OCI-LY1 (cell line): Measurements from ENCODE around the gene TSPAN3.

Experiments used
- H2AFZ ChIP-seq: fragments of 200-600 bp; sonication (generic), shearing (Covaris generic); 2 replicates; pipeline ENCODE4 v1.6.0; 2014; ENCODE audit warnings: antibody characterized with exemption, mild to moderate bottlenecking, low read length
- H3F3A ChIP-seq: fragments of 200-600 bp; sonication (generic), shearing (Covaris generic); 2 replicates; pipeline ENCODE4 v1.6.0; 2014; ENCODE audit warnings: mild to moderate bottlenecking, antibody characterized with exemption, low read length, moderate library complexity; ENCODE audit not compliant: insufficient read depth
- H3K27ac ChIP-seq: fragments of 200-600 bp; sonication (generic); 2 replicates; pipeline ENCODE4 v1.5.1; 2014; ENCODE audit warnings: low read length, mixed run types, mild to moderate bottlenecking, low read depth; ENCODE audit not compliant: poor library complexity, severe bottlenecking
- H3K27me3 ChIP-seq: fragments of 200-600 bp; sonication (generic); 2 replicates; pipeline ENCODE4 v1.6.0; 2014; ENCODE audit warnings: antibody characterized with exemption, mild to moderate bottlenecking, low read length, moderate library complexity; ENCODE audit not compliant: insufficient read depth
- H3K36me3 ChIP-seq: fragments of 200-600 bp; sonication (generic); 2 replicates; pipeline ENCODE4 v1.6.1; 2014; ENCODE audit warnings: mild to moderate bottlenecking, antibody characterized with exemption, low read length, moderate library complexity, mixed read lengths; ENCODE audit not compliant: insufficient read depth
- H3K4me1 ChIP-seq: fragments of 200-600 bp; sonication (generic); 2 replicates; pipeline ENCODE4 v1.5.1; 2014; ENCODE audit warnings: mild to moderate bottlenecking, low read length, moderate library complexity; ENCODE audit not compliant: insufficient read depth, severe bottlenecking
- H3K4me2 ChIP-seq: fragments of 200-600 bp; sonication (generic), shearing (Covaris generic); 2 replicates; pipeline ENCODE4 v1.6.1; 2014; ENCODE audit warnings: low read length
- H3K4me3 ChIP-seq: fragments of 200-600 bp; sonication (generic); 2 replicates; pipeline ENCODE4 v1.5.1; 2014; ENCODE audit warnings: low read length, low read depth, mild to moderate bottlenecking, mixed read lengths; ENCODE audit not compliant: poor library complexity, severe bottlenecking
- H3K79me2 ChIP-seq: fragments of 200-600 bp; shearing (Covaris generic); 2 replicates; pipeline ENCODE4 v1.6.1; 2016; ENCODE audit warnings: mixed run types, low read length, mixed read lengths; ENCODE audit not compliant: insufficient read depth
- H3K9ac ChIP-seq: fragments of 200-600 bp; sonication (generic), shearing (Covaris generic); 2 replicates; pipeline ENCODE4 v1.6.1; 2014; ENCODE audit warnings: mild to moderate bottlenecking, low read length, mixed read lengths
- H3K9me2 ChIP-seq: fragments of 200-600 bp; sonication (generic), shearing (Covaris generic); 2 replicates; pipeline ENCODE4 v1.6.1; 2014; ENCODE audit warnings: low read depth, mild to moderate bottlenecking, low read length, mixed read lengths
- H3K9me3 ChIP-seq: fragments of 200-600 bp; shearing (Covaris generic); 2 replicates; pipeline ENCODE4 v1.6.1; 2014; ENCODE audit warnings: low read length, mixed read lengths
- H4K20me1 ChIP-seq: fragments of 200-600 bp; sonication (generic), shearing (Covaris generic); 2 replicates; pipeline ENCODE4 v1.6.0; 2016; ENCODE audit warnings: mild to moderate bottlenecking, low read length; ENCODE audit not compliant: insufficient read depth
- EZH2 ChIP-seq: fragments of 200-600 bp; sonication (generic), shearing (Covaris generic); IDR thresholded peaks from 2 replicates; pipeline ENCODE4 v1.8.0; 2017; ENCODE audit warnings: borderline replicate concordance, mixed run types, mild to moderate bottlenecking, antibody characterized with exemption, low read length, moderate library complexity, mixed read lengths
- TF ChIP-seq, protein P1 (sequence below): fragments of 200-600 bp; sonication (generic), shearing (Covaris generic); IDR thresholded peaks from 2 replicates; pipeline ENCODE4 v1.5.1; 2017; ENCODE audit warnings: mild to moderate bottlenecking, antibody characterized with exemption, low read length, moderate library complexity, mixed read lengths

The TSPAN3 gene

DNA sequence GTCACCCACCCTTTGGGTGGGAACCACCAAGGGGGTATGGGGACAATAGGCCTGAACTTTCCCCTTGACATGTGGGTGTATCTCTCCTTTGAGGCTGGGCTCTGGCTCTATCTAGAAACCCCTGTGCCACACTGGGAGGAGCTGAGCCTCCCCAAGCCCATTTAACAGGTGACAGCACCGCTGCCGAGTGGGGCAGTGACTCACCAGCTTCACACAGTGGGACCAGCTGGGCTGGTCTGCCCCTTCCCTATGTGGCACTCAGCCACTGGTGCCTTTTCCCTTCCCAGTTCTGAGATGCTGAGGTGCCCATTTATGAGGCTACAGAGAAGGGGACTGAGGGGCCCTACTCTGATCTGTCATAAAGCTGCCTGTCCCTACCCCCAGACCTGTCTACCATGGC lies 70.9 kb downstream of the TSPAN3 start:
- Histone ChIP-seq H3K9me2 (no peaks in the 10 kb centered on the region), H3K79me2 (no peaks in the 10 kb centered on the region), H3K36me3 (no peaks in the 10 kb centered on the region), H3K27me3 (no peaks in the 10 kb centered on the region; the same call in 1 of the 2 replicates), H2AFZ (no peak overlapping the region), H3F3A (no peaks in the 10 kb centered on the region), H3K4me3 (no peak overlapping the region), H3K9me3 (no peaks in the 10 kb centered on the region), H3K9ac (no peak overlapping the region), H4K20me1 (no peaks in the 10 kb centered on the region), H3K27ac (no peak overlapping the region), H3K4me2 (no peak overlapping the region), H3K4me1 (peaks cover 26% of the 10 kb centered on the region)
- TF ChIP-seq, protein P1, sequence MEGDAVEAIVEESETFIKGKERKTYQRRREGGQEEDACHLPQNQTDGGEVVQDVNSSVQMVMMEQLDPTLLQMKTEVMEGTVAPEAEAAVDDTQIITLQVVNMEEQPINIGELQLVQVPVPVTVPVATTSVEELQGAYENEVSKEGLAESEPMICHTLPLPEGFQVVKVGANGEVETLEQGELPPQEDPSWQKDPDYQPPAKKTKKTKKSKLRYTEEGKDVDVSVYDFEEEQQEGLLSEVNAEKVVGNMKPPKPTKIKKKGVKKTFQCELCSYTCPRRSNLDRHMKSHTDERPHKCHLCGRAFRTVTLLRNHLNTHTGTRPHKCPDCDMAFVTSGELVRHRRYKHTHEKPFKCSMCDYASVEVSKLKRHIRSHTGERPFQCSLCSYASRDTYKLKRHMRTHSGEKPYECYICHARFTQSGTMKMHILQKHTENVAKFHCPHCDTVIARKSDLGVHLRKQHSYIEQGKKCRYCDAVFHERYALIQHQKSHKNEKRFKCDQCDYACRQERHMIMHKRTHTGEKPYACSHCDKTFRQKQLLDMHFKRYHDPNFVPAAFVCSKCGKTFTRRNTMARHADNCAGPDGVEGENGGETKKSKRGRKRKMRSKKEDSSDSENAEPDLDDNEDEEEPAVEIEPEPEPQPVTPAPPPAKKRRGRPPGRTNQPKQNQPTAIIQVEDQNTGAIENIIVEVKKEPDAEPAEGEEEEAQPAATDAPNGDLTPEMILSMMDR = no peak
- TF ChIP-seq EZH2 = no peak

DNA sequence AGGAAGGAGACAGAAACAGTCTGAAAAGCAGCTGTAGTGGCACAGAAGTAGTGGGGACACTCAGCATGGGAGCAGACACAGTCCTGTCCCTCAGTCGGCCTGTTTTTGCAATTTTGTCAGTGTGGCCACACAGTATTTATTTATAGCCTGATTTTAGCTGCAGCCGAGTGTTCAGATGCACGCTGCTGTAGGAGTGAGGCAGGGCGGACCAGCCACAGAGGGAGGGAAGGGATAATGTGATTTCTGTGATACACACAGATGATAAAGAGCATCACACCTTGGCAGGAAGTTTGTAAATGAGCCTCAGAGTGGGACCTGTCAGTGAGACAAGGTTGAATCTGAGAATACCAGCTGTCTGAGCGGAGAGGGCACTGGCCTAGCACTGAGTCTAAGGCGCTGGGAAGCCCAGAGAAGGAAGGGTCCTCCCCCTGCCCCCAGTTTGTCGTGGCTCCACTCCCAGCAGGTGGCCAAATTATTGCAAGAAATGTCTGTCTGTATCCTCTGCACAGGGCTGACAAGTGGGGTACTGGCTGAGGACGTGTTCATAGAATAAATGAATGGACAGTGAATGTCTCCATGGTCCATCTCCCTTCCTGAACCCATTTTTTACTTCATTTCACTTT lies 72.1 kb downstream of the TSPAN3 start:
- no peaks in the 10 kb centered on the region for H4K20me1 ChIP-seq
- no peak overlapping the region for H2AFZ ChIP-seq
- H3K4me1 ChIP-seq = peaks cover 34% of the 10 kb centered on the region
- no peak overlapping the region for H3K4me3 ChIP-seq
- no peaks in the 10 kb centered on the region for H3K27me3 ChIP-seq
- H3K9ac ChIP-seq = no peak overlapping the region
- no peak overlapping the region for H3K27ac ChIP-seq
- TF ChIP-seq, protein P1 = no peak
- no peak for TF ChIP-seq EZH2
- H3F3A ChIP-seq = no peaks in the 10 kb centered on the region
- H3K9me3 ChIP-seq = no peaks in the 10 kb centered on the region
- H3K4me2 ChIP-seq = no peak overlapping the region
- no peaks in the 10 kb centered on the region for H3K79me2 ChIP-seq
- no peaks in the 10 kb centered on the region for H3K36me3 ChIP-seq
- no peaks in the 10 kb centered on the region for H3K9me2 ChIP-seq

DNA sequence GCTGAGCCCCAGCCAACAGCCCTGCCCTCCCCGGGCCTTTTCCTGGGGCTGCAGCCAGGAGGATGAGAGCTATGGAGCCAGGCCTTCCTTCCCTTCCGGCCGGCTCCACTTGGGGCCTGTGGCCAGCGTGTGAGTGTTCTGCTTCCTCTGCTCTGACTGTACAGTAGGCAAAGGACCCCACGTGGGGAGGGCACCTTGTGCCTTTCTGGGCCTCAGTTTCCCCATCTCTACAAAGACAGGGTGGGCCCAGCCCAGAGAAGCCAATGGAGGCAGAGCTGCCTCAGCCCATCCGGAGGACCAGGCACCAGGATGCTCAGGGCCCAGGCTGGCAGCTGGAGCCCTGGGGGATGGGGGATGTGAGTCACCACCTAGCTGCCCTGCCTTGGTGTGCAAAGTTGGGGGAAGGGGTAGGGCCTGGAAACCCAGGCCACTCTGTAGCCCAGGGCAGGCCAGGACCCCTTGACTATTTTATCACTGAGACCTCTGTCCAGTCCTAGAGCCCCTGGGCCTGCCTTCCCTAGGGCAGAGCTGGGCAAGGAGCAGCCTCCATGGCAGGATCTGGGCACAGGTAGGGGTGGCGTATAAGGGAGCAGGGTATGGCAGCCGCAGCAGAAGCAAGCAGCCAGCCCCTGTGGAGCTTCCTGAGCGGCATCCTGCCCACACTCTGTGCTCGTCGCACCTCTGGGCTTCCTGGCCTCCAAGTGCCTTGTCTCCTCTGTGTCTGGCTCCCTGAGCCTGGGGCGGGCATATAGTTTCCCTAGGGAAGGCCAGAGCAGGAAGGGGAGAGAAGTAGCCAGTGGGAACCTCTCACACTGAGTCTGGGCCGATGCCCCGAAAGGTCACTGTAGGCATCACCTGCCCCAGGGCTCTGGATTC lies 74.1 kb downstream of the TSPAN3 start:
- no peaks in the 10 kb centered on the region for H3K9me3 ChIP-seq
- H3K9me2 ChIP-seq = no peaks in the 10 kb centered on the region
- H3K4me2 ChIP-seq = no peak overlapping the region
- H3K9ac ChIP-seq = no peak overlapping the region
- no peaks in the 10 kb centered on the region for H3F3A ChIP-seq
- H4K20me1 ChIP-seq = no peaks in the 10 kb centered on the region
- no peaks in the 10 kb centered on the region for H3K79me2 ChIP-seq
- H3K4me1 ChIP-seq = peaks cover 19% of the 10 kb centered on the region
- no peak overlapping the region for H2AFZ ChIP-seq
- no peak for TF ChIP-seq EZH2
- TF ChIP-seq, protein P1 = no peak
- no peaks in the 10 kb centered on the region for H3K27me3 ChIP-seq
- no peak overlapping the region for H3K4me3 ChIP-seq
- H3K36me3 ChIP-seq = no peaks in the 10 kb centered on the region
- no peak overlapping the region for H3K27ac ChIP-seq
